HepG2 (cell line): ENCODE measurements around the gene MIDN. TPM values are rescaled to one million over a fixed set of nuclear protein-coding genes. Genes with fewer than 3 reads are reported as not detected.

Source experiments
- AHDC1 ChIP-seq: sonication (generic); formaldehyde crosslinking; IDR thresholded peaks from 2 replicates; pipeline ENCODE4 v1.5.1; 2020; ENCODE audit warnings: mild to moderate bottlenecking, missing genetic modification reagents, borderline replicate concordance
- GTF2F1 ChIP-seq: fragments of 150-350 bp; IDR thresholded peaks from 2 replicates; pipeline ENCODE4 v1.6.1; 2014; ENCODE audit warnings: low read length
- MTA1 ChIP-seq: sonication (generic); formaldehyde crosslinking; IDR thresholded peaks from 2 replicates; pipeline ENCODE4 v1.4.0; 2020; ENCODE audit warnings: missing genetic modification reagents, mild to moderate bottlenecking, borderline replicate concordance
- NFAT5 ChIP-seq: sonication (generic); formaldehyde crosslinking; IDR thresholded peaks from 2 replicates; pipeline ENCODE4 v1.4.0; 2020; ENCODE audit warnings: missing genetic modification reagents
- REST ChIP-seq, 2 experiments: IDR thresholded peaks; 2 replicates each; pipeline ENCODE4 v1.6.1; 2011 to 2012; ENCODE audit warnings: low read length in 2 of 2, borderline replicate concordance in 1 of 2, low read depth in 1 of 2, mild to moderate bottlenecking in 1 of 2, moderate library complexity in 1 of 2
- SCMH1 ChIP-seq: sonication (generic); formaldehyde crosslinking; IDR thresholded peaks from 2 replicates; pipeline ENCODE4 v1.9.0; 2021; ENCODE audit warnings: missing genetic modification reagents, mild to moderate bottlenecking, borderline replicate concordance
- ZNF263 ChIP-seq: sonication (generic); formaldehyde crosslinking; IDR thresholded peaks from 2 replicates; pipeline ENCODE4 v1.4.0; 2020; ENCODE audit warnings: missing genetic modification reagents
- ZNF589 ChIP-seq: sonication (generic); formaldehyde crosslinking; conservative IDR thresholded peaks from 2 replicates; pipeline ENCODE4 v1.8.0; 2022; ENCODE audit warnings: mild to moderate bottlenecking, moderate library complexity, missing genetic modification reagents
- polyA plus RNA-seq, 8 experiments: library from polyadenylated mRNA; depleted of rRNA in 3 of 8; stranded (reverse) in 7 of 8; unstranded in 1 of 8; fragments of >200 nt; fragmentation: Illumina TruSeq in 4 of 8; extraction: Trizol in 4 of 8; gene quantifications; 2 replicates each; pipeline versions ENCODE4 v1.2.1 to v1.2.3, GENCODE V29; 2011 to 2016; ENCODE audit warnings: low read depth in 4 of 8, missing spikeins in 1 of 8, mixed read lengths in 1 of 8; ENCODE audit not compliant: insufficient read depth in 1 of 8
- total RNA-seq, 5 experiments: library from RNA; depleted of rRNA; stranded (reverse); fragments of >200 nt; fragmentation: Illumina TruSeq; extraction: Trizol; gene quantifications; 2 replicates each; pipeline ENCODE4 v1.2.3, GENCODE V29; 2016; ENCODE audit warnings: low read depth in 1 of 5
- TF ChIP-seq, protein P1 (sequence below): sonication (generic); formaldehyde crosslinking; IDR thresholded peaks from 2 replicates; pipeline ENCODE4 v1.9.0; 2021; ENCODE audit warnings: missing genetic modification reagents, borderline replicate concordance

MIDN gene
- total and polyA plus RNA-seq, 2 of the 13 experiments (the other 11 are each of a cell fraction or from before 2014, with no cell fraction given) = 8.4 to 18.0 TPM

GRCh38 chr19:1244693-1245451 is 3.5 kb upstream of the MIDN start (continued):
- TF ChIP-seq NFAT5 (no peak), SCMH1 (no peak), REST (IDR thresholded peaks at IDR 0.05; ENCODE audit: borderline replicate concordance in 1 of 2, low read depth in 1 of 2, low read length in 2 of 2) (0 out of 4 replicates have a peak, but pooled peaks of 1 of the 2 experiments have one; percentile 40), GTF2F1 (0 out of 2 replicates have a peak, but pooled peaks have one; percentile 31), MTA1 (CRISPR knock-in tag) (peak; percentile 83), ZNF263 (CRISPR knock-in tag) (no peak; the same call in 1 of the 2 replicates), AHDC1 (CRISPR knock-in tag) (peak; percentile 49; the same call in 1 of the 2 replicates), ZNF589 (CRISPR knock-in tag) (no peak)
- TF ChIP-seq, protein P1, sequence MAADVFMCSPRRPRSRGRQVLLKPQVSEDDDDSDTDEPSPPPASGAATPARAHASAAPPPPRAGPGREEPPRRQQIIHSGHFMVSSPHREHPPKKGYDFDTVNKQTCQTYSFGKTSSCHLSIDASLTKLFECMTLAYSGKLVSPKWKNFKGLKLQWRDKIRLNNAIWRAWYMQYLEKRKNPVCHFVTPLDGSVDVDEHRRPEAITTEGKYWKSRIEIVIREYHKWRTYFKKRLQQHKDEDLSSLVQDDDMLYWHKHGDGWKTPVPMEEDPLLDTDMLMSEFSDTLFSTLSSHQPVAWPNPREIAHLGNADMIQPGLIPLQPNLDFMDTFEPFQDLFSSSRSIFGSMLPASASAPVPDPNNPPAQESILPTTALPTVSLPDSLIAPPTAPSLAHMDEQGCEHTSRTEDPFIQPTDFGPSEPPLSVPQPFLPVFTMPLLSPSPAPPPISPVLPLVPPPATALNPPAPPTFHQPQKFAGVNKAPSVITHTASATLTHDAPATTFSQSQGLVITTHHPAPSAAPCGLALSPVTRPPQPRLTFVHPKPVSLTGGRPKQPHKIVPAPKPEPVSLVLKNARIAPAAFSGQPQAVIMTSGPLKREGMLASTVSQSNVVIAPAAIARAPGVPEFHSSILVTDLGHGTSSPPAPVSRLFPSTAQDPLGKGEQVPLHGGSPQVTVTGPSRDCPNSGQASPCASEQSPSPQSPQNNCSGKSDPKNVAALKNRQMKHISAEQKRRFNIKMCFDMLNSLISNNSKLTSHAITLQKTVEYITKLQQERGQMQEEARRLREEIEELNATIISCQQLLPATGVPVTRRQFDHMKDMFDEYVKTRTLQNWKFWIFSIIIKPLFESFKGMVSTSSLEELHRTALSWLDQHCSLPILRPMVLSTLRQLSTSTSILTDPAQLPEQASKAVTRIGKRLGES (CRISPR knock-in tag) = no peak
